IPS-15b (cell line): ENCODE results near the gene AUTS2.

ENCODE experiments used
- H3K27me3 ChIP-seq: one replicate; pipeline ENCODE4 v1.6.1; 2013; ENCODE audit warnings: low read length; ENCODE audit not compliant: control insufficient read depth, insufficient read depth
- H3K36me3 ChIP-seq: one replicate; pipeline ENCODE4 v1.6.1; 2013; ENCODE audit warnings: low read length; ENCODE audit not compliant: control insufficient read depth, insufficient read depth
- H3K4me1 ChIP-seq: one replicate; pipeline ENCODE4 v1.6.1; 2013; ENCODE audit warnings: mild to moderate bottlenecking, low read length; ENCODE audit not compliant: control insufficient read depth, insufficient read depth
- H3K4me3 ChIP-seq: one replicate; pipeline ENCODE4 v1.5.1; 2013; ENCODE audit warnings: low read depth, low read length
- H3K9ac ChIP-seq: one replicate; pipeline ENCODE4 v1.6.1; 2013; ENCODE audit warnings: low read depth, mild to moderate bottlenecking, low read length
- H3K9me3 ChIP-seq: one replicate; pipeline ENCODE4 v1.6.1; 2013; ENCODE audit warnings: mild to moderate bottlenecking, low read length; ENCODE audit not compliant: control insufficient read depth, insufficient read depth

Gene AUTS2

GRCh38 chr7:70568674-70569334, 970.5 kb downstream of the AUTS2 start:
- Histone ChIP-seq H3K27me3 (no peaks in the 10 kb centered on the region), H3K4me3 (no peak overlapping the region), H3K36me3 (no peaks in the 10 kb centered on the region), H3K4me1 (no peaks in the 10 kb centered on the region), H3K9me3 (no peaks in the 10 kb centered on the region), H3K9ac (no peak overlapping the region)

- no peaks in the 10 kb centered on the region for H3K9me3 ChIP-seq
- no peaks in the 10 kb centered on the region for H3K36me3 ChIP-seq
- no peaks in the 10 kb centered on the region for H3K4me1 ChIP-seq
- H3K9ac ChIP-seq = no peak overlapping the region
- H3K4me3 ChIP-seq = no peak overlapping the region
- no peaks in the 10 kb centered on the region for H3K27me3 ChIP-seq
These were observed 971.1 kb downstream of the AUTS2 start for GRCh38 chr7:70569335-70569819.

GRCh38 chr7:70570029-70570428, 971.8 kb downstream of the AUTS2 start:
- Histone ChIP-seq H3K27me3 (no peaks in the 10 kb centered on the region), H3K9me3 (no peaks in the 10 kb centered on the region), H3K4me3 (no peak overlapping the region), H3K9ac (no peak overlapping the region), H3K36me3 (no peaks in the 10 kb centered on the region), H3K4me1 (no peaks in the 10 kb centered on the region)

- H3K36me3 ChIP-seq = no peaks in the 10 kb centered on the region
- H3K27me3 ChIP-seq = no peaks in the 10 kb centered on the region
- no peaks in the 10 kb centered on the region for H3K4me1 ChIP-seq
- no peak overlapping the region for H3K9ac ChIP-seq
- H3K4me3 ChIP-seq = no peak overlapping the region
- H3K9me3 ChIP-seq = no peaks in the 10 kb centered on the region
These were observed 972.7 kb downstream of the AUTS2 start for GRCh38 chr7:70570961-70571360.

GRCh38 chr7:70571403-70571934, 973.2 kb downstream of the AUTS2 start:
- Histone ChIP-seq H3K36me3 (no peaks in the 10 kb centered on the region), H3K4me1 (no peaks in the 10 kb centered on the region), H3K9me3 (no peaks in the 10 kb centered on the region), H3K4me3 (no peak overlapping the region), H3K27me3 (no peaks in the 10 kb centered on the region), H3K9ac (no peak overlapping the region)

GRCh38 chr7:70571961-70572360, 973.7 kb downstream of the AUTS2 start:
- Histone ChIP-seq H3K4me1 (no peaks in the 10 kb centered on the region), H3K4me3 (no peak overlapping the region), H3K9me3 (no peaks in the 10 kb centered on the region), H3K27me3 (no peaks in the 10 kb centered on the region), H3K36me3 (no peaks in the 10 kb centered on the region), H3K9ac (no peak overlapping the region)

GRCh38 chr7:70572571-70572970, 974.3 kb downstream of the AUTS2 start:
- H3K9ac ChIP-seq = no peak overlapping the region
- no peaks in the 10 kb centered on the region for H3K9me3 ChIP-seq
- H3K36me3 ChIP-seq = no peaks in the 10 kb centered on the region
- no peaks in the 10 kb centered on the region for H3K27me3 ChIP-seq
- H3K4me1 ChIP-seq = no peaks in the 10 kb centered on the region
- no peak overlapping the region for H3K4me3 ChIP-seq

GRCh38 chr7:70573071-70573661, 974.9 kb downstream of the AUTS2 start:
- Histone ChIP-seq H3K4me3 (no peak overlapping the region), H3K9me3 (no peaks in the 10 kb centered on the region), H3K36me3 (no peaks in the 10 kb centered on the region), H3K9ac (no peak overlapping the region), H3K4me1 (no peaks in the 10 kb centered on the region), H3K27me3 (no peaks in the 10 kb centered on the region)

GRCh38 chr7:70573696-70574095, 975.4 kb downstream of the AUTS2 start:
- H3K27me3 ChIP-seq = no peaks in the 10 kb centered on the region
- no peaks in the 10 kb centered on the region for H3K4me1 ChIP-seq
- no peak overlapping the region for H3K4me3 ChIP-seq
- H3K9me3 ChIP-seq = no peaks in the 10 kb centered on the region
- H3K9ac ChIP-seq = no peak overlapping the region
- no peaks in the 10 kb centered on the region for H3K36me3 ChIP-seq

- H3K4me1 ChIP-seq = no peaks in the 10 kb centered on the region
- H3K36me3 ChIP-seq = no peaks in the 10 kb centered on the region
- no peaks in the 10 kb centered on the region for H3K9me3 ChIP-seq
- H3K9ac ChIP-seq = no peak overlapping the region
- H3K4me3 ChIP-seq = no peak overlapping the region
- H3K27me3 ChIP-seq = no peaks in the 10 kb centered on the region
These were observed 976.1 kb downstream of the AUTS2 start for GRCh38 chr7:70574314-70574834.

- Histone ChIP-seq H3K4me3 (no peak overlapping the region), H3K9ac (no peak overlapping the region), H3K4me1 (no peaks in the 10 kb centered on the region), H3K36me3 (no peaks in the 10 kb centered on the region), H3K27me3 (no peaks in the 10 kb centered on the region), H3K9me3 (no peaks in the 10 kb centered on the region)
These were observed 976.9 kb downstream of the AUTS2 start for GRCh38 chr7:70574970-70575799.
